ENCODE data around the gene ACE2. TPM values are rescaled to one million over a fixed set of nuclear protein-coding genes. Genes with fewer than 3 reads are reported as not detected.

ACE2 gene
- total and polyA plus RNA-seq, 9 of the 15 experiments (the other 6 are each of a cell fraction or from before 2014, with no cell fraction given) = 0.03 to 0.09 (median 0.07) TPM; not detected in 6

DNA sequence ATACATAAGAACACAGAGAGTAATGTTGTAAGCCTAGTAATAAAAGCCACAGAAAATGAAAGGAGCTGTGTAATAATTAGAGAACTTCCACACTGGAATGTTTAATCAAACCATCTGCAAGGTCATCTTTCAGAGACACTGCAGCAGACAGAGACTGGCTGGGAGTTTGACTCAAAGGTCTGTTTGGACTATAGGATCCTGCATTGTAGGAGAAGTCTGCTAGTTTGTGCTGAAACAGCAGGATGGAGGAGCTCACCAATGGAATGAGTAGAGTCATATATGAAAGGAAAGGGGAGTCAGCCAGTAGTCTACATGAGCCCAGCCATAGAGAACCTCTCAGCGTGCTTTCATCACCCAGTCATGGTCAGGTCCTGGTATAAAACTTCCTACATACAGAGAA, 4.5 kb upstream of the ACE2 start (continued):
- TF ChIP-seq, protein P1, sequence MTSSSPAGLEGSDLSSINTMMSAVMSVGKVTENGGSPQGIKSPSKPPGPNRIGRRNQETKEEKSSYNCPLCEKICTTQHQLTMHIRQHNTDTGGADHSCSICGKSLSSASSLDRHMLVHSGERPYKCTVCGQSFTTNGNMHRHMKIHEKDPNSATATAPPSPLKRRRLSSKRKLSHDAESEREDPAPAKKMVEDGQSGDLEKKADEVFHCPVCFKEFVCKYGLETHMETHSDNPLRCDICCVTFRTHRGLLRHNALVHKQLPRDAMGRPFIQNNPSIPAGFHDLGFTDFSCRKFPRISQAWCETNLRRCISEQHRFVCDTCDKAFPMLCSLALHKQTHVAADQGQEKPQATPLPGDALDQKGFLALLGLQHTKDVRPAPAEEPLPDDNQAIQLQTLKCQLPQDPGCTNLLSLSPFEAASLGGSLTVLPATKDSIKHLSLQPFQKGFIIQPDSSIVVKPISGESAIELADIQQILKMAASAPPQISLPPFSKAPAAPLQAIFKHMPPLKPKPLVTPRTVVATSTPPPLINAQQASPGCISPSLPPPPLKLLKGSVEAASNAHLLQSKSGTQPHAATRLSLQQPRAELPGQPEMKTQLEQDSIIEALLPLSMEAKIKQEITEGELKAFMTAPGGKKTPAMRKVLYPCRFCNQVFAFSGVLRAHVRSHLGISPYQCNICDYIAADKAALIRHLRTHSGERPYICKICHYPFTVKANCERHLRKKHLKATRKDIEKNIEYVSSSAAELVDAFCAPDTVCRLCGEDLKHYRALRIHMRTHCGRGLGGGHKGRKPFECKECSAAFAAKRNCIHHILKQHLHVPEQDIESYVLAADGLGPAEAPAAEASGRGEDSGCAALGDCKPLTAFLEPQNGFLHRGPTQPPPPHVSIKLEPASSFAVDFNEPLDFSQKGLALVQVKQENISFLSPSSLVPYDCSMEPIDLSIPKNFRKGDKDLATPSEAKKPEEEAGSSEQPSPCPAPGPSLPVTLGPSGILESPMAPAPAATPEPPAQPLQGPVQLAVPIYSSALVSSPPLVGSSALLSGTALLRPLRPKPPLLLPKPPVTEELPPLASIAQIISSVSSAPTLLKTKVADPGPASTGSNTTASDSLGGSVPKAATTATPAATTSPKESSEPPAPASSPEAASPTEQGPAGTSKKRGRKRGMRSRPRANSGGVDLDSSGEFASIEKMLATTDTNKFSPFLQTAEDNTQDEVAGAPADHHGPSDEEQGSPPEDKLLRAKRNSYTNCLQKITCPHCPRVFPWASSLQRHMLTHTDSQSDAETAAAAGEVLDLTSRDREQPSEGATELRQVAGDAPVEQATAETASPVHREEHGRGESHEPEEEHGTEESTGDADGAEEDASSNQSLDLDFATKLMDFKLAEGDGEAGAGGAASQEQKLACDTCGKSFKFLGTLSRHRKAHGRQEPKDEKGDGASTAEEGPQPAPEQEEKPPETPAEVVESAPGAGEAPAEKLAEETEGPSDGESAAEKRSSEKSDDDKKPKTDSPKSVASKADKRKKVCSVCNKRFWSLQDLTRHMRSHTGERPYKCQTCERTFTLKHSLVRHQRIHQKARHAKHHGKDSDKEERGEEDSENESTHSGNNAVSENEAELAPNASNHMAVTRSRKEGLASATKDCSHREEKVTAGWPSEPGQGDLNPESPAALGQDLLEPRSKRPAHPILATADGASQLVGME (CRISPR knock-in tag; IDR thresholded peaks at IDR 0.05) = no peak
- no peak for TF ChIP-seq ILF3 (IDR thresholded peaks at IDR 0.05; ENCODE audit: borderline replicate concordance)
- TF ChIP-seq CHD2 (IDR thresholded peaks at IDR 0.05; ENCODE audit: low read depth, low read length) = no peak

DNA sequence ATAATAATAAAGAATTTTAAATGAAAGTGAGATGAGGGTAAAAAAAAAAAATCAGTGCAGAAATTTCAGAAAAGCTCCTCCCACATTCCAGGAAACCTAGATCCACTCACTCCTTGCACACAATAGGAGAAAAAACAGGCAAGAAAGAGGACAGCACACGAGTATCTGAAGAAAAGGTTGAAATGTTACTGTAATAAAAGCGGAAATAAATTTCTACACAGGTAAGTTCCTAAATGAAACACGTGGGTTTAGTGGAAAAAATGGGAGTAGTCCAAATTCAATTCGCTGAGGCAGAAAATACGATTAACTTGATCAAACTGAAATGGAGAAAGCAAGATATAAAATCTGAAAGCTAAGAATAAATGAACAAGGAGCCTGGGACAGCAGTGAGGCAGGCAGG, 2.0 kb upstream of the ACE2 start:
- Histone ChIP-seq H3K4me2 (ENCODE audit: insufficient read depth, low read length) (no peak overlapping the region), H3K9ac (ENCODE audit: insufficient read depth in 1 of 2, low read depth in 2 of 2, low read length in 2 of 2) (no peak overlapping the region), H3K27ac (ENCODE audit: extremely low read depth, low read depth, low read length) (no peak overlapping the region), H3K9me3 (replicated peaks; ENCODE audit: control insufficient read depth, insufficient read depth, low read depth, low read length) (no peaks in the 10 kb centered on the region), H3K79me2 (ENCODE audit: control insufficient read depth, insufficient read depth, low read length) (no peaks in the 10 kb centered on the region), H2AFZ (ENCODE audit: low read depth, low read length) (no peak overlapping the region), H3K4me3 (no peak overlapping the region), H3K27me3 (ENCODE audit: control insufficient read depth in 2 of 2, insufficient read depth in 2 of 2, low read length in 2 of 2) (no peaks in the 10 kb centered on the region), H3K4me1 (replicated peaks in 1 of 2; ENCODE audit: control insufficient read depth in 2 of 2, insufficient read depth in 2 of 2, low read length in 2 of 2) (no peaks in the 10 kb centered on the region), H3K36me3 (ENCODE audit: control insufficient read depth, insufficient read depth, low read length) (no peaks in the 10 kb centered on the region), H3K9me1 (ENCODE audit: control insufficient read depth, insufficient read depth, low read length) (no peaks in the 10 kb centered on the region), H4K20me1 (replicated peaks; ENCODE audit: control insufficient read depth, insufficient read depth, low read length) (no peaks in the 10 kb centered on the region)
- FAIRE-seq = no peak
- intact Hi-C loops (cut with micrococcal nuclease) (no loop called here), in situ Hi-C loops (cut with MboI) (no loop called here)
- ChIA-PET POLR2A (no interaction called here), CTCF (ENCODE audit: low intra/inter-chr PET ratio) (no interaction called here)
- no peak for DNase-seq (ENCODE audit: extremely low read depth in 1 of 4, low spot score in 3 of 4)
- ATAC-seq = no peak
- no TSS peak for BruUV-seq (replicated peaks)
- WGBS (ENCODE audit: insufficient coverage, low coverage, missing lambda C conversion rate) = 17% methylated on average over 5 of the region's 5 CpGs
- TF ChIP-seq CBFA2T2 (conservative IDR thresholded peaks at IDR 0.05) = no peak
- no peak for TF ChIP-seq NR2F6 (CRISPR knock-in tag; IDR thresholded peaks at IDR 0.05)
- TF ChIP-seq BDP1 (IDR thresholded peaks at IDR 0.05; ENCODE audit: insufficient read depth, insufficient read length) = no peak
- TF ChIP-seq ZNF165 (CRISPR knock-in tag; IDR thresholded peaks at IDR 0.05; ENCODE audit: borderline replicate concordance) = no peak
- no peak for TF ChIP-seq ZNF212 (CRISPR knock-in tag; IDR thresholded peaks at IDR 0.05)
- TF ChIP-seq HDAC1 (IDR thresholded peaks at IDR 0.05) = no peak
- no peak for TF ChIP-seq MXI1 (IDR thresholded peaks at IDR 0.05; ENCODE audit: low read depth, low read length)
- TF ChIP-seq, protein P2, sequence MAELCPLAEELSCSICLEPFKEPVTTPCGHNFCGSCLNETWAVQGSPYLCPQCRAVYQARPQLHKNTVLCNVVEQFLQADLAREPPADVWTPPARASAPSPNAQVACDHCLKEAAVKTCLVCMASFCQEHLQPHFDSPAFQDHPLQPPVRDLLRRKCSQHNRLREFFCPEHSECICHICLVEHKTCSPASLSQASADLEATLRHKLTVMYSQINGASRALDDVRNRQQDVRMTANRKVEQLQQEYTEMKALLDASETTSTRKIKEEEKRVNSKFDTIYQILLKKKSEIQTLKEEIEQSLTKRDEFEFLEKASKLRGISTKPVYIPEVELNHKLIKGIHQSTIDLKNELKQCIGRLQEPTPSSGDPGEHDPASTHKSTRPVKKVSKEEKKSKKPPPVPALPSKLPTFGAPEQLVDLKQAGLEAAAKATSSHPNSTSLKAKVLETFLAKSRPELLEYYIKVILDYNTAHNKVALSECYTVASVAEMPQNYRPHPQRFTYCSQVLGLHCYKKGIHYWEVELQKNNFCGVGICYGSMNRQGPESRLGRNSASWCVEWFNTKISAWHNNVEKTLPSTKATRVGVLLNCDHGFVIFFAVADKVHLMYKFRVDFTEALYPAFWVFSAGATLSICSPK (IDR thresholded peaks at IDR 0.05; ENCODE audit: borderline replicate concordance) = no peak
- TF ChIP-seq, protein P3, sequence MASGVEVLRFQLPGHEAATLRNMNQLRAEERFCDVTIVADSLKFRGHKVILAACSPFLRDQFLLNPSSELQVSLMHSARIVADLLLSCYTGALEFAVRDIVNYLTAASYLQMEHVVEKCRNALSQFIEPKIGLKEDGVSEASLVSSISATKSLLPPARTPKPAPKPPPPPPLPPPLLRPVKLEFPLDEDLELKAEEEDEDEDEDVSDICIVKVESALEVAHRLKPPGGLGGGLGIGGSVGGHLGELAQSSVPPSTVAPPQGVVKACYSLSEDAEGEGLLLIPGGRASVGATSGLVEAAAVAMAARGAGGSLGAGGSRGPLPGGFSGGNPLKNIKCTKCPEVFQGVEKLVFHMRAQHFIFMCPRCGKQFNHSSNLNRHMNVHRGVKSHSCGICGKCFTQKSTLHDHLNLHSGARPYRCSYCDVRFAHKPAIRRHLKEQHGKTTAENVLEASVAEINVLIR (CRISPR knock-in tag; IDR thresholded peaks at IDR 0.05) = no peak
